HG02938 (cell line): ENCODE results near the gene ARMH3.

ENCODE experiments used
- ATAC-seq: cut with Tn5 transposase; IDR thresholded peaks from one replicate; pipeline ENCODE4 v1.9.1; 2021; ENCODE audit warnings: mild to moderate bottlenecking, moderate library complexity; ENCODE audit not compliant: unreplicated experiment

The ARMH3 gene

DNA sequence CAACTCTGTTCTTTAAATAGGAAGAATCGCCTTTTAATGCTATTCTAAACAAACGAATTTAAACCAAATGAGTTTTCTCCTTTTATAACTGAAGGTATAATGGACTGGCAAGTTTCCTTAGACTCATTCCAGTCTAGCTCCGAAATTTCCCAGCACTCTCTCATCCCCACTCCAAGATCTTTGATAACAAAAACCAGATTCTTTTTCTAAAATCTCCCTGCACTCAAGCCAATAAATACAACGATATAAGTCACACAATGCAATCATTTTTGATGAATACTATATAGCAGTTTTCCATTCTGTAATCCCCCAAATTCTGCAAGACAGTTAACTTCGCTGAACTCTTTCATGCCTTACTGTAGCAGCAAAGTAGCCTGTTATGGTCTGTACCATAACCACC is 239.6 kb downstream of the ARMH3 start:
- ATAC-seq, result no peak

DNA sequence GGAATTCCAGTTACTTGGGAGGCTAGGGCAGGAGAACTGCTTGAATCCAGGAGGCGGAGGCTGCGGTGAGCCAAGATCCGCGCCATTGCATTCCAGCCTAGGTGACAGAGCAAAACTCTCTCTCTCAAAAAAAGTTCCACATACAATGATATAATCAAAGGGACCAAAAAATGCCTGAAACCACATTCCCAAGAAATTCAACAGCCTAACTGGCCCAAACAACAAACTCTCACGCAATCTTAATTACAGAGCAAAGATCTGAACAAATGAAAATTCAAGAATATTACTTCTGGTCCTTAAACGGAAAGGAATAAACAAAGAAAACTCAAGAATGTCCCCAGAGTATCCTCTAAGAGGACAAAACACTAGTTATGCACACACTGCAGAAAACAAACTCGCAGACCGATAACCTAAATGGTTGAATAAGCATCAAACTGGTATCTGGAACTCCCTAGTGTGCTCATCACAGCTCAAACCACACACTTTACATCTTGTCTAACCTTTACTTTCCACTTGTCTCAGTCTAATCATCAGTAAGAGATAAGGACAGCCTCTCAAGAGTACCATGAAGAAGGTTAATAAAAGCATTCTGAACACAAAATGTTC is 241.4 kb downstream of the ARMH3 start:
- ATAC-seq, result no peak

DNA sequence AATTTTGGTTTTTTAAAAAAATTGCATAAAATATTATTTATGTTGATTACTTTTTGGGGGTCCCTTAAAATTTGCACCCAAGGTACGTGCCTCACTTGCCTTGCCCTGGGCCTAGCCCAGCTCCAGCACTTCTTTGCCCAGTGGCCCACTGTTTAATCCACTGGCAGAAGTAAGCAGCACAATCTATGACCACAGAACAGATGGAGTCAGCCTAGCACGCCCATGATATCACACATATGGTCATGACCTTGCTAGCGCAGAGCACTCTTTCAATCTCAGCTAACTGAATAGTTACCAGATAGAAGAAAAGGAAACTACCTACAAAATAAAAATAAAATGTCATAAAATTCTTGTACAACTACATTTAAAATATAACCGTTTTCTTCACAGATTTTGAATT is 243.4 kb downstream of the ARMH3 start:
- ATAC-seq, result no peak

DNA sequence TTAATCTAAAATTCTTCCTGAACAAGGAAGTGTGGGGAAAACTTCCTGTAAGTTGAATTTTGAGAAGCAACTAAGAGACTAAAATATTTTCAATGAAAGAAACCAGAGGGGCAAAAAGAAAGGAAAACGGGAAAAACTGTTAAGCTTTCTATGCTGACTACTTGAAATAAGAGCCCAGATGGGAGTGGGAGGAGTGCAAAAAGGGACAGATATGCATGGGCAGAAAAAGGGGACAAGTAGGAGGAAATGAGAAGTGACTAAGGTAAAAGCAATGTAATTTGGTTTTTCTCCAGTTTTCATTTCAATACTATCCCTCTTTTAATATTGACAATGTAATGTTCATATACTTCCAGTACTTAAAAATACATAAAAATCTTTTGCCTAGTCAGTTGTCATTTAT is 248.8 kb downstream of the ARMH3 start:
- ATAC-seq, result no peak

DNA sequence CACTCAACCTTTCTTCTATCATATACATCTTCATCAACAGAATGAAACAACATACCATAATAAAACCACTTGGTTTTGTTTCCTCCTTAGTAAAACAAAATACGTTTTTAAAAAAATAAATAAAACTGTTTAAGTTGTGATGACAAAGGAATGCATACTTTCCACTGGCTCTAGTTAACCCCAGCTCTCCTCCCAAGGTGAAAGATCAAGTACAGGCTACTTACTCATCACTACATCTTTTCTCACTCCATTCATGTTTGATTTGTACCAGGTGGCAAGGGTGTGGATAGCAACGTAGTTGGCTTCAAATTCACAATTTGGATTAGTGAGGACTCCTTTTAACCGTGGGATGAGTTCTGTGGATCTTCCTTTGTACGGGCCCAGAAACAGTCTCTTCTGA is 252.5 kb downstream of the ARMH3 start:
- ATAC-seq, result no peak

DNA sequence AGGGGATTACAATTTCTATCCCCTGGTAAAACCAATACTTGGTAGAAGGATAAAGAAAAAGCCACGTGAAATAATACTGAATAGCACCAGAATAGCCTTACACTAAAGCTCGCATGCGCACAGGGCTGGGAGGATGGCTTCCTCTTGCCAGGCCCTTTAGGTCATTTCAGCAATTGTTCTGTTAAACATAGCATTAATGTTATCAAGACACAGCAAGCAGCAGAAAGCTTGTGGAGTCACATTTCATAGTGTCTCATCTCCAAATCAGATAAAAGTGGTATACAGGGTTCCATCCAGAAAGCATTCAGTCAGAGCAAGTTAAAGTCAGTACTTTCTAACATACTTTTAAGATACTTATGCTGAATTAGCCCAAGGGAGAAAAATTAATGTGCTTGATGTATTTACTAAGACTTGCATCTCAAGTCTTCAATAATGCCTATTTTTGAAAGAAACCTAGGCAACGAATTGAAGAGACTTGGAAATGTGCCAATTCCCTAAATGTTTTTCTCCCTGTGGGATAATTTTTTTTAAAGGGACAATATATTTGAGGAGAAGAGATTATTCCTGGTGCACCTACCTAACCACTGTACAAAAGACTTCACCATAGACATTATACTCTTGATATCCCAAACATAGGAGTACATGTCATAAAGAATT is 258.4 kb downstream of the ARMH3 start:
- ATAC-seq, result no peak
